A549 treated with RU486 at 1 μM for 4 hours (cell line): ENCODE results near the gene TEPSIN. TPM values are rescaled to one million over a fixed set of nuclear protein-coding genes. Genes with fewer than 3 reads are reported as not detected.

Experiments
- total RNA-seq: library from RNA; stranded (reverse); fragments of 200-300 nt; extraction: Qiagen RNA extraction; gene quantifications from 5 replicates; pipeline ENCODE4 v1.2.3, GENCODE V29; 2022; ENCODE audit warnings: low read depth

TEPSIN gene
- total RNA-seq, result 15.4 to 29.9 TPM (median 24.0 TPM) in 5 replicates

GRCh38 chr17:81238815-81239713 lies at the start of gene TEPSIN, which contains the start of gene NDUFAF8:
Gene TEPSIN (minus strand): TSS chr17:81239055. CDS start chr17:81239033, 22 bp downstream.
Gene NDUFAF8 (plus strand): TSS chr17:81239318. CDS start chr17:81239364, 46 bp downstream.

GRCh38 chr17:81222906-81223761 lies 15.7 kb downstream of the TEPSIN start, which contains the start of gene CEP131:
Gene CEP131 (minus strand): TSS chr17:81222965. CDS start chr17:81220056, 2,909 bp downstream.

Other genes starting within 250 kb of the TEPSIN start
- gene CHMP6, start 247.2 kb downstream of the TEPSIN start, total RNA-seq, result 26.8 to 38.5 TPM (median 31.5 TPM) in 5 replicates
- gene BAIAP2, start 203.9 kb downstream of the TEPSIN start, total RNA-seq, result 49.9 to 65.3 TPM (median 62.4 TPM) in 5 replicates
- gene PVALEF, start 73.5 kb downstream of the TEPSIN start, total RNA-seq, result not detected in 5 replicates
- 0.34 to 0.81 TPM (median 0.54 TPM) in 5 replicates for gene AATK, start 72.8 kb downstream of the TEPSIN start, total RNA-seq
- 5.9 to 10.7 TPM (median 8.1 TPM) in 5 replicates for gene CEP131, start 16.1 kb downstream of the TEPSIN start, total RNA-seq
- 107 to 254 TPM (median 220 TPM) in 5 replicates for gene NDUFAF8, start 263 bp upstream of the TEPSIN start, total RNA-seq
- 47.7 to 79.4 TPM (median 72.3 TPM) in 5 replicates for gene SLC38A10, start 56.3 kb upstream of the TEPSIN start, total RNA-seq
- gene BAHCC1, start 156.4 kb upstream of the TEPSIN start, total RNA-seq, result 9.8 to 14.9 TPM (median 13.0 TPM) in 5 replicates